Endothelial cell (in vitro differentiated cells): Measurements from ENCODE around the gene LRP1B. TPM values are rescaled to one million over a fixed set of nuclear protein-coding genes. Genes with fewer than 3 reads are reported as not detected.
A peak's percentile ranks its signal among the peaks of the same experiment; 100 is the strongest.

Source experiments
- DNase-seq: peaks from one replicate; pipeline ENCODE4 v3.0.0; 2021; ENCODE audit warnings: low spot score
- H3K27ac Mint-ChIP-seq: one replicate; pipeline ENCODE4 v1.8.0; 2021; ENCODE audit warnings: mixed read lengths, inconsistent platforms; ENCODE audit not compliant: unreplicated experiment
- H3K27me3 Mint-ChIP-seq: one replicate; pipeline ENCODE4 v1.8.0; 2021; ENCODE audit warnings: mild to moderate bottlenecking, moderate library complexity, mixed read lengths, inconsistent platforms; ENCODE audit not compliant: unreplicated experiment
- H3K36me3 Mint-ChIP-seq: one replicate; pipeline ENCODE4 v1.8.0; 2021; ENCODE audit warnings: mild to moderate bottlenecking, low read depth, mixed read lengths, inconsistent platforms; ENCODE audit not compliant: unreplicated experiment
- H3K4me1 Mint-ChIP-seq: one replicate; pipeline ENCODE4 v1.8.0; 2021; ENCODE audit warnings: mild to moderate bottlenecking, mixed read lengths, inconsistent platforms; ENCODE audit not compliant: unreplicated experiment
- H3K4me3 Mint-ChIP-seq: one replicate; pipeline ENCODE4 v1.8.0; 2021; ENCODE audit warnings: mild to moderate bottlenecking, mixed read lengths, inconsistent platforms; ENCODE audit not compliant: unreplicated experiment
- H3K9me3 Mint-ChIP-seq: one replicate; pipeline ENCODE4 v1.8.0; 2021; ENCODE audit warnings: mixed read lengths, inconsistent platforms; ENCODE audit not compliant: unreplicated experiment
- CTCF ChIP-seq: fragments of 200-600 bp; sonication (generic); IDR thresholded peaks from one replicate; pipeline ENCODE4 v1.5.0; 2021; ENCODE audit warnings: antibody characterized with exemption; ENCODE audit not compliant: unreplicated experiment
- long read RNA-seq: library from polyadenylated mRNA; unstranded; transcript quantifications from one replicate; pipeline ENCODE4 v2.0.0, GENCODE V29; 2020; ENCODE audit not compliant: unreplicated experiment
- total RNA-seq: library from RNA; stranded (reverse); fragmentation: NEBNext Ultra II Directional; extraction: Animal tissue kit (Norgen Biotek cat#: 25700); gene quantifications from one replicate; pipeline ENCODE4 v1.2.1, GENCODE V29; 2021; ENCODE audit not compliant: unreplicated experiment

The LRP1B gene
- 1.4 TPM for total RNA-seq
- long read RNA-seq, partial matches to known transcripts, result 0 of 1 reads
- long read RNA-seq, other reads (novel, unspliced or antisense), result 1 of 1 reads

GRCh38 chr2:142131010-142131669 is at the start of gene LRP1B:
Gene LRP1B (minus strand): TSS chr2:142131016. CDS start chr2:142130729, 287 bp downstream.
- Mint-ChIP-seq H3K27ac (peak within 1 kb of the TSS; percentile 92), H3K9me3 (no peaks in the 10 kb centered on the region), H3K4me3 (peak within 1 kb of the TSS; percentile 96), H3K36me3 (no peaks in the 10 kb centered on the region), H3K27me3 (peaks cover 3% of the 10 kb centered on the region), H3K4me1 (peaks cover 9% of the 10 kb centered on the region)
- no peak for TF ChIP-seq CTCF
- peak; percentile 48 for DNase-seq

DNA sequence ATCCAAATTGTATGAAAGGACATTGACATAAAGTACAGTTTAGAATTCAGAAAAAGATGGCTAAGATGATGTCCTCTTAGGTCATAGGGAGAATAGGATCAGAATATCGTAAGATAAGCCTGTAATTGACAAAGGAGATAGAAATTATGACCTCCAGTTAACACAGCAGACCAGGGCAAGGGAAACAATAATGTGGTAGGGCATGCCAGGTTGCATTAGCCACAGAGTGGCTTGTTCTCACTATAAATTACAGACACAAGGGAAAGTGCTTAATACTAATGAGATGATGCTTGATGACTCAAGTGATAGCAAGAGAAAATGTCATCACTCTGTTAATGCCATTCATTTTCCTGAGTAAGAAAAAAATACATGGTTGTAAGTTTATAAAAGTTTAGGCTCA is 48.9 kb upstream of the LRP1B start:
- no peak for TF ChIP-seq CTCF
- Mint-ChIP-seq H3K36me3 (no peaks in the 10 kb centered on the region), H3K27ac (no peak overlapping the region), H3K4me3 (no peak overlapping the region), H3K9me3 (no peaks in the 10 kb centered on the region), H3K27me3 (peaks cover 1% of the 10 kb centered on the region), H3K4me1 (no peaks in the 10 kb centered on the region)
- no peak for DNase-seq

GRCh38 chr2:142178604-142179003 is 47.8 kb upstream of the LRP1B start:
- H3K36me3 Mint-ChIP-seq, result no peaks in the 10 kb centered on the region
- DNase-seq, result no peak
- no peak for TF ChIP-seq CTCF
- no peak overlapping the region for H3K4me3 Mint-ChIP-seq
- H3K27me3 Mint-ChIP-seq, result peaks cover 1% of the 10 kb centered on the region
- no peak overlapping the region for H3K27ac Mint-ChIP-seq
- no peaks in the 10 kb centered on the region for H3K4me1 Mint-ChIP-seq
- H3K9me3 Mint-ChIP-seq, result no peaks in the 10 kb centered on the region

DNA sequence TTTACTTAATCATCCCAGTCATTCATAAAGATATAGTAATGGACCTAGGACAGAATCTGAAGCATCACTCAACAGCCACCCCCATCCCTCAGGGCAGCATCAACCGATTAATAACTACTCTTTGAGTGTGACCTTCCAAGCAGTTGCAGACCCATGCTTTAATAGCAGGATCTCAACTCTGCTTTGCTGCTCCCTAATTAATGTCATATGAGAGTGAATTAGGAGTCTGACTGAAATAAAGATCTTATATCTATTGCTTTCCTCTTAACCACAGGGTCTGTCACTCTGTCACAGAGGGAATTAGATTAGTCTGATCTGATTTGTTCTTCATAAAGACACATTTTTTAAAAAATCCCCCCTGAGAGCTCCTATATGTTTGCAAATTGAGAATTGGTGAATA is 46.1 kb upstream of the LRP1B start:
- no peaks in the 10 kb centered on the region for H3K36me3 Mint-ChIP-seq
- no peak for TF ChIP-seq CTCF
- H3K4me3 Mint-ChIP-seq, result no peak overlapping the region
- no peaks in the 10 kb centered on the region for H3K9me3 Mint-ChIP-seq
- no peaks in the 10 kb centered on the region for H3K4me1 Mint-ChIP-seq
- H3K27me3 Mint-ChIP-seq, result peaks cover 1% of the 10 kb centered on the region
- no peak overlapping the region for H3K27ac Mint-ChIP-seq
- no peak for DNase-seq

GRCh38 chr2:142175813-142176338 is 45.1 kb upstream of the LRP1B start:
- no peaks in the 10 kb centered on the region for H3K9me3 Mint-ChIP-seq
- H3K36me3 Mint-ChIP-seq, result no peaks in the 10 kb centered on the region
- no peaks in the 10 kb centered on the region for H3K4me1 Mint-ChIP-seq
- DNase-seq, result no peak
- no peak for TF ChIP-seq CTCF
- no peak overlapping the region for H3K4me3 Mint-ChIP-seq
- H3K27ac Mint-ChIP-seq, result no peak overlapping the region
- H3K27me3 Mint-ChIP-seq, result peaks cover 1% of the 10 kb centered on the region
